ENCODE results near the gene MED26. TPM values are rescaled to one million over a fixed set of nuclear protein-coding genes. Genes with fewer than 3 reads are reported as not detected.

MED26 gene
- total and polyA plus RNA-seq, 9 of the 15 experiments (the other 6 are each of a cell fraction or from before 2014, with no cell fraction given): 0.71 to 15.1 (median 6.2) TPM

- TF ChIP-seq CHD7 (IDR thresholded peaks at IDR 0.05; ENCODE audit: low read depth, low read length) (no peak), SRF (CRISPR knock-in tag; IDR thresholded peaks at IDR 0.05) (no peak), CEBPG (CRISPR knock-in tag; IDR thresholded peaks at IDR 0.05) (no peak), CEBPG (tag; conservative IDR thresholded peaks at IDR 0.05 in 1 of 2, IDR thresholded peaks at IDR 0.05 in 1 of 2) (no peak), ZNF589 (CRISPR knock-in tag; IDR thresholded peaks at IDR 0.05; ENCODE audit: low read depth) (0 out of 2 replicates have a peak, but pooled peaks have one; percentile 29)
- TF ChIP-seq, protein P1, sequence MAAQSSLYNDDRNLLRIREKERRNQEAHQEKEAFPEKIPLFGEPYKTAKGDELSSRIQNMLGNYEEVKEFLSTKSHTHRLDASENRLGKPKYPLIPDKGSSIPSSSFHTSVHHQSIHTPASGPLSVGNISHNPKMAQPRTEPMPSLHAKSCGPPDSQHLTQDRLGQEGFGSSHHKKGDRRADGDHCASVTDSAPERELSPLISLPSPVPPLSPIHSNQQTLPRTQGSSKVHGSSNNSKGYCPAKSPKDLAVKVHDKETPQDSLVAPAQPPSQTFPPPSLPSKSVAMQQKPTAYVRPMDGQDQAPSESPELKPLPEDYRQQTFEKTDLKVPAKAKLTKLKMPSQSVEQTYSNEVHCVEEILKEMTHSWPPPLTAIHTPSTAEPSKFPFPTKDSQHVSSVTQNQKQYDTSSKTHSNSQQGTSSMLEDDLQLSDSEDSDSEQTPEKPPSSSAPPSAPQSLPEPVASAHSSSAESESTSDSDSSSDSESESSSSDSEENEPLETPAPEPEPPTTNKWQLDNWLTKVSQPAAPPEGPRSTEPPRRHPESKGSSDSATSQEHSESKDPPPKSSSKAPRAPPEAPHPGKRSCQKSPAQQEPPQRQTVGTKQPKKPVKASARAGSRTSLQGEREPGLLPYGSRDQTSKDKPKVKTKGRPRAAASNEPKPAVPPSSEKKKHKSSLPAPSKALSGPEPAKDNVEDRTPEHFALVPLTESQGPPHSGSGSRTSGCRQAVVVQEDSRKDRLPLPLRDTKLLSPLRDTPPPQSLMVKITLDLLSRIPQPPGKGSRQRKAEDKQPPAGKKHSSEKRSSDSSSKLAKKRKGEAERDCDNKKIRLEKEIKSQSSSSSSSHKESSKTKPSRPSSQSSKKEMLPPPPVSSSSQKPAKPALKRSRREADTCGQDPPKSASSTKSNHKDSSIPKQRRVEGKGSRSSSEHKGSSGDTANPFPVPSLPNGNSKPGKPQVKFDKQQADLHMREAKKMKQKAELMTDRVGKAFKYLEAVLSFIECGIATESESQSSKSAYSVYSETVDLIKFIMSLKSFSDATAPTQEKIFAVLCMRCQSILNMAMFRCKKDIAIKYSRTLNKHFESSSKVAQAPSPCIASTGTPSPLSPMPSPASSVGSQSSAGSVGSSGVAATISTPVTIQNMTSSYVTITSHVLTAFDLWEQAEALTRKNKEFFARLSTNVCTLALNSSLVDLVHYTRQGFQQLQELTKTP (IDR thresholded peaks at IDR 0.05; ENCODE audit: low read depth in 1 of 2, partially characterized antibody in 2 of 2): no peak
Measured at GRCh38 chr19:16660763-16661479, 32.9 kb upstream of the MED26 start, which contains the start of gene TMEM38A (continued).

Measured in K562 (cell line).